ENCODE data around the gene PRM3.

Gene PRM3

DNA sequence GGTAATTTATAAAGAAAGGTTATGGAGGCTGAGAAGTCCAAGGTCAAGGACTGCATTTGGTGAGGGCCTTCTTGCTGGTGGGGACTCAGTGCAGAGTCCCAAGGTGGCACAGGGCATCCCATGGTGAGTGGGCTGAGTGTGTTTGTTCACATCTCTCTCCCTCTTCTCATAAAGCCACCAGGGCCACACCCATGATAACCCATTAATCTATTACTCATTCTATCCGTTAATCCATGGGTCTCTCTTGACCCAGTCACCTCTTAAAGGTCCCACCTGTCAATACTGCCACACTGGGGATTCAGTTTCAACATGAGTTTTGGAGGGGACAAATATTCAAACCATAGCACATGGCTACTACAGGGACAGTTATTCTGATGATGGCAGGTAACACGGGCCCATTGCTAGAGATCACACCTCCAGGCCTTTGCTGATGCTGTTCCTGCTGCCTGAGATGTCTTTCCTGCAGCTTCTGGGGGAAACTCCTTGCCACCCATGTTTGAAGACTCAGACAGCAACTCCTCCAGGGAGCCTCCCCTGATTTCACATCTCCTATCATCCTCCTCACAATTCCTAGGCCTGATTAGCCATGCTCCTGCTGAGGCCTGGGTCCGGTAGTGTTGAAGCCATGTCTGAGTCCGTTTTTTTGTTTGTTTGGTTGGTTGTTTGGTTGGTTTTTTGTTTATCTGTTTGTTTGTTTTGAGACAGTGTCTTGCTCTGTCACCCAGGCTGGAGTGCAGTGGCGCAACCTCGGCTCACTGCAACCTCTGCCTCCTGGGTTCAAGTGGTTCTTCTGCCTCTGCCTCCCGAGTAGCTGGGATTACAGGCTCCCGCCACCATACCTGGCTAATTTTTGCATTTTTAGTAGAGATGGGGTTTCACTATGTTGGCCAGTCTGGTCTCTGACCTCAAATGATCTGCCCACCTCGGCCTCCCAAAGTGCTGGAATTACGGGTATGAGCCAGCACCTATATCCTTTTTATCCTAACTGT, 33.5 kb downstream of the PRM3 start:
- Histone ChIP-seq H3K79me2 (ENCODE audit: insufficient read depth, low read depth) (no peaks in the 10 kb centered on the region), H3K27me3 (ENCODE audit: insufficient read depth, low read depth) (no peaks in the 10 kb centered on the region), H3K27ac (no peak overlapping the region), H3K4me1 (ENCODE audit: low read depth, poor library complexity, severe bottlenecking) (peaks cover 8% of the 10 kb centered on the region), H3K4me2 (peak overlapping the region; percentile 6; the same call in 1 of the 2 replicates), H3K36me3 (ENCODE audit: insufficient read depth) (no peaks in the 10 kb centered on the region), H3K9ac (no peak overlapping the region), H2AFZ (ENCODE audit: low read depth) (no peak overlapping the region), H4K20me1 (ENCODE audit: insufficient read depth) (no peaks in the 10 kb centered on the region), H3K4me3 (IDR thresholded peaks at IDR 0.05; ENCODE audit: insufficient read depth, low read depth, low read length) (no peak overlapping the region)
- TF ChIP-seq CTCF (conservative IDR thresholded peaks at IDR 0.05; ENCODE audit: low read depth, low read length) = no peak

- H3K4me3 ChIP-seq (IDR thresholded peaks at IDR 0.05; ENCODE audit: insufficient read depth, low read depth, low read length) = no peak overlapping the region
- no peaks in the 10 kb centered on the region for H4K20me1 ChIP-seq (ENCODE audit: insufficient read depth)
- H3K27ac ChIP-seq = no peak overlapping the region
- no peak overlapping the region for H3K9ac ChIP-seq
- no peak for TF ChIP-seq CTCF (conservative IDR thresholded peaks at IDR 0.05; ENCODE audit: low read depth, low read length)
- H3K4me2 ChIP-seq = no peak overlapping the region
- no peaks in the 10 kb centered on the region for H3K27me3 ChIP-seq (ENCODE audit: insufficient read depth, low read depth)
- H3K4me1 ChIP-seq (ENCODE audit: low read depth, poor library complexity, severe bottlenecking) = peaks cover 14% of the 10 kb centered on the region
- H2AFZ ChIP-seq (ENCODE audit: low read depth) = no peak overlapping the region
- H3K79me2 ChIP-seq (ENCODE audit: insufficient read depth, low read depth) = no peaks in the 10 kb centered on the region
- no peaks in the 10 kb centered on the region for H3K36me3 ChIP-seq (ENCODE audit: insufficient read depth)
These were observed 34.9 kb downstream of the PRM3 start for GRCh38 chr16:11238272-11239202.

DNA sequence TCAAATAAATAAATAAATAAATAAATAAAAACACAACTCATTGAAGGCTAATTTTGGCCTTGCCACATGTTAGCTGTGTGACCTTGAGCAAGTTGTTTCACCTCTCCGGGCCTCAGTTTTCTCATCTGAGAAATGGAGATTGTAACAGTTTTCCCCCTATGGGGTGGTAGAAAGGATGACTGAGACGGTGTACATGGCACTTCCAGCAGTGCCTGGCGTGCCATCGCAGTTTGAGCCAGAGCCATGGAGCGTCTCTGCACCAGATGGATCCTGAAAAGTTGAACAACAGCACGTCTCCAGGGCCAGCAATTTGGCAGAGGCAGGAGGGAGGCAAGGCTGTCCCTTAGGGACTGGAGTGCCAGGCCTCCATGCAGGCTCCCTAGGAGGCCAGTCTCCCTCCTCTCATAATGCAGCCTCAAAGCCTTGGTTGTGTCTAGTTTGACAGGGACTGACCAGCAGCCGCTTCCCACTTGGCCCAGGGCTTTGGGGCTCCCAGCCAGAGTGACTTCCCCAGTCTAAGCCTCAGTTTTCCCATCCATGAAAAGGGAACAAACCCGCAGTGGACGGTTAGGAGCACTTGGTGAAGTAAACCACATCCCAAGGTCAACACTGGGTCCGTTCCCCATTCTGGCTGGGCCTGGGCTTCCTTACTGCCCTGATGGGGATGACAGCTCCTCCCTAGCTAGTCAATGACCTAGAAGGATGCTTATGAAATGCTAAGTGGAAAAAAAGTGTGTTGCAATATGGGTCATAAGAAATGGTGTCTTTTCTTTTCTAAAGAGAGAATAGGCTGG, 36.8 kb downstream of the PRM3 start:
- H3K27ac ChIP-seq = no peak overlapping the region
- H3K4me1 ChIP-seq (ENCODE audit: low read depth, poor library complexity, severe bottlenecking) = peaks cover 14% of the 10 kb centered on the region
- no peak for TF ChIP-seq CTCF (conservative IDR thresholded peaks at IDR 0.05; ENCODE audit: low read depth, low read length)
- no peak overlapping the region for H3K4me3 ChIP-seq (IDR thresholded peaks at IDR 0.05; ENCODE audit: insufficient read depth, low read depth, low read length)
- no peaks in the 10 kb centered on the region for H3K27me3 ChIP-seq (ENCODE audit: insufficient read depth, low read depth)
- no peak overlapping the region for H2AFZ ChIP-seq (ENCODE audit: low read depth)
- H4K20me1 ChIP-seq (ENCODE audit: insufficient read depth) = no peaks in the 10 kb centered on the region
- H3K79me2 ChIP-seq (ENCODE audit: insufficient read depth, low read depth) = no peaks in the 10 kb centered on the region
- H3K9ac ChIP-seq = no peak overlapping the region
- no peak overlapping the region for H3K4me2 ChIP-seq
- no peaks in the 10 kb centered on the region for H3K36me3 ChIP-seq (ENCODE audit: insufficient read depth)

- Histone ChIP-seq H2AFZ (ENCODE audit: low read depth) (no peak overlapping the region), H3K9ac (no peak overlapping the region), H4K20me1 (ENCODE audit: insufficient read depth) (no peaks in the 10 kb centered on the region), H3K27ac (no peak overlapping the region), H3K4me2 (no peak overlapping the region), H3K4me3 (IDR thresholded peaks at IDR 0.05; ENCODE audit: insufficient read depth, low read depth, low read length) (no peak overlapping the region), H3K4me1 (ENCODE audit: low read depth, poor library complexity, severe bottlenecking) (peaks cover 8% of the 10 kb centered on the region), H3K27me3 (ENCODE audit: insufficient read depth, low read depth) (no peaks in the 10 kb centered on the region), H3K79me2 (ENCODE audit: insufficient read depth, low read depth) (no peaks in the 10 kb centered on the region), H3K36me3 (ENCODE audit: insufficient read depth) (no peaks in the 10 kb centered on the region)
- no peak for TF ChIP-seq CTCF (conservative IDR thresholded peaks at IDR 0.05; ENCODE audit: low read depth, low read length)
These were observed 37.8 kb downstream of the PRM3 start for GRCh38 chr16:11235703-11235991.
